GM13977 (cell line): Measurements from ENCODE around the gene RASSF5.
A peak's percentile ranks its signal among the peaks of the same experiment; 100 is the strongest.

Experiments
- DNase-seq: peaks from one replicate; pipeline ENCODE4 v3.0.0; 2012; ENCODE audit warnings: low spot score
- CTCF ChIP-seq: IDR thresholded peaks from 2 replicates; pipeline ENCODE4 v1.5.1; 2012; ENCODE audit warnings: mild to moderate bottlenecking, control low read depth; ENCODE audit not compliant: insufficient read depth; ENCODE audit errors: extremely low read depth, missing control alignments
- in situ Hi-C: fragments of 300-500 bp; cut with MboI; formaldehyde crosslinking; loops from one replicate; pipeline ENCODE4 v1.12.0; 2022; ENCODE audit warnings: low sequenced_read_pairs, low pct_unique_long_range_greater_than_20kb, mixed read lengths, inconsistent platforms; ENCODE audit not compliant: unreplicated experiment

Gene RASSF5

DNA sequence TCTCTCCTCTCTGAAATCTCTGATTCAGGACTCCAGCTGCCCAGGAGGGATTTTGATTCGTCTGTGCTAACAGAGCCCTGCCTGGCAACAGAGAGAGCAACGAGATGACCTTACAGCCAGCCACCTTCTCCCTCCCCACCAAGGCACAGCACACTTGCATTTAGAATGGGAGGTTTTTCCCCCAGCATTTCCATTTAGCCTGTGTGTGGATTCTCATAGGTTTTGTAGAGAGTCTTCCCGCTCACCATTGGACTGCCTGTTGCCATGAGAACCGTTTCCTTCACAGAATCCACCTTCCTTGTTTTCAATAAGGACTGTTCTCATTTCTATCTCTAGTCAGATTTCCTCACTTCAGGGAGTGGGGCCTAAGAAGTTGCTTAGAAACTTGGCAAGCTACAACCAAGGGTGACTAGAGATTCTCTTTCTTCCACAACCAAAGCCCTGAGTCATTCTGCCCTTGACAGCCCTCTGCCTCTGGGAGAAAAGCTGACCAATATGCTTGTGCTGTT is 42.8 kb upstream of the RASSF5 start:
- in situ Hi-C loops: no loop called here
- no peak for DNase-seq
- TF ChIP-seq CTCF: no peak

- peak; percentile 67 for DNase-seq
- no peak for TF ChIP-seq CTCF
- in situ Hi-C loops: no loop called here
Observed at GRCh38 chr1:206465951-206466350, 41.4 kb upstream of the RASSF5 start.

- no peak for TF ChIP-seq CTCF
- DNase-seq: no peak
- in situ Hi-C loops: no loop called here
Observed at GRCh38 chr1:206466840-206467649, 40.3 kb upstream of the RASSF5 start.

GRCh38 chr1:206467915-206468314 is 39.4 kb upstream of the RASSF5 start:
- TF ChIP-seq CTCF: no peak
- peak; percentile 55 for DNase-seq
- in situ Hi-C loops: no loop called here

DNA sequence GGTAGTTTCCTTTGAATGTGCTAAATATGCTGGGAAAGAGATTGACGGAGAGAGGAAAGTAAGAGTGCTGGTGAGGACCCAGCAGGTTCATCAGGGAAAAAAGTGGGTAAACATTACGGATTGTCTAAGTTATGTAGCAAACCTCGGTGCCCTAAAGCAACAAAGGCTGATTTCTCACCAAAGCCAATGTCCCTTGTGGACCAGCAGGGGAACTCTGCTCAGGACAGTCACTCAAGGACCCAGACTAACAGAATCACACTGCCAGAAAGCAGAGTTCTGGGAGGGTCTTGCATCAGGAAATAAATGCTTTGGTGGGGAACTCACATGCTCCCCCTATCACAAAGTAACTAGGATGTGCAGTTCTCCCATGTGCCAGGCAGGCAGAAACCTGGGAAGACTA is 38.8 kb upstream of the RASSF5 start:
- no peak for TF ChIP-seq CTCF
- no peak for DNase-seq
- in situ Hi-C loops: no loop called here

GRCh38 chr1:206469411-206469932 is 37.9 kb upstream of the RASSF5 start:
- no peak for TF ChIP-seq CTCF
- peak; percentile 44 for DNase-seq
- in situ Hi-C loops: no loop called here
